Loucy (cell line): ENCODE results near the gene TYW1.
"Not testable (repeated sequence)": the region's sequence is repeated elsewhere in the genome, so short reads cannot be mapped to it uniquely, and the experiment has no call there.

ENCODE experiments used
- EZH2phosphoT487 ChIP-seq: fragments of 200-600 bp; IDR thresholded peaks from 2 replicates; pipeline ENCODE4 v1.6.1; 2018; ENCODE audit warnings: antibody characterized with exemption, mild to moderate bottlenecking, moderate library complexity, borderline replicate concordance
- TF ChIP-seq, protein P1 (sequence below): fragments of 200-600 bp; sonication (generic); conservative IDR thresholded peaks from 2 replicates; pipeline ENCODE4 v1.5.1; 2014; ENCODE audit warnings: mild to moderate bottlenecking, antibody characterized with exemption, low read length

GRCh38 chr7:67211650-67212330 is 215.2 kb downstream of the TYW1 start:
- TF ChIP-seq, protein P1, sequence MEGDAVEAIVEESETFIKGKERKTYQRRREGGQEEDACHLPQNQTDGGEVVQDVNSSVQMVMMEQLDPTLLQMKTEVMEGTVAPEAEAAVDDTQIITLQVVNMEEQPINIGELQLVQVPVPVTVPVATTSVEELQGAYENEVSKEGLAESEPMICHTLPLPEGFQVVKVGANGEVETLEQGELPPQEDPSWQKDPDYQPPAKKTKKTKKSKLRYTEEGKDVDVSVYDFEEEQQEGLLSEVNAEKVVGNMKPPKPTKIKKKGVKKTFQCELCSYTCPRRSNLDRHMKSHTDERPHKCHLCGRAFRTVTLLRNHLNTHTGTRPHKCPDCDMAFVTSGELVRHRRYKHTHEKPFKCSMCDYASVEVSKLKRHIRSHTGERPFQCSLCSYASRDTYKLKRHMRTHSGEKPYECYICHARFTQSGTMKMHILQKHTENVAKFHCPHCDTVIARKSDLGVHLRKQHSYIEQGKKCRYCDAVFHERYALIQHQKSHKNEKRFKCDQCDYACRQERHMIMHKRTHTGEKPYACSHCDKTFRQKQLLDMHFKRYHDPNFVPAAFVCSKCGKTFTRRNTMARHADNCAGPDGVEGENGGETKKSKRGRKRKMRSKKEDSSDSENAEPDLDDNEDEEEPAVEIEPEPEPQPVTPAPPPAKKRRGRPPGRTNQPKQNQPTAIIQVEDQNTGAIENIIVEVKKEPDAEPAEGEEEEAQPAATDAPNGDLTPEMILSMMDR = not testable (repeated sequence)
- not testable (repeated sequence) for TF ChIP-seq EZH2phosphoT487
